ENCODE results near the gene DFFB.

DNA sequence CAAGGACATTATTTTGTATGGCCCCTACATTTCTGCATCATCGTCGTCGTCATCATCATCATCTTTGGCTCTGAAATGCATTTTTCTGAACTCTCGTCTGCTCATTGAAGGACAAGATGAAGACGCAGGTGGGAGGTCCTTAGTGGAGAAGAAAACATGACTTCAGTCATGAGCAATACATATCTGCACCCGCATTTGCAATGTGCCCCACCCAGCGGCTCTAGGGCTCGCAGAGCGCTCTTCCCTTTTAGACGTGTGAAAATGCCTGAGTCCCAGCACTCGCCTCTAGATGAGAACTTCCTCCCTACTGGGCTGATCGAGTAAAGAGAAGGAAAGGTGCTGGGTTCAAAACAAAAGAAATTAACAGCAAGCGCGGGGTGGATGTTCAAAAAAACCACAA lies 32.7 kb downstream of the DFFB start:
- TF ChIP-seq TAF1 (IDR thresholded peaks at IDR 0.05; ENCODE audit: low read depth) = no peak
- TF ChIP-seq, protein P1, sequence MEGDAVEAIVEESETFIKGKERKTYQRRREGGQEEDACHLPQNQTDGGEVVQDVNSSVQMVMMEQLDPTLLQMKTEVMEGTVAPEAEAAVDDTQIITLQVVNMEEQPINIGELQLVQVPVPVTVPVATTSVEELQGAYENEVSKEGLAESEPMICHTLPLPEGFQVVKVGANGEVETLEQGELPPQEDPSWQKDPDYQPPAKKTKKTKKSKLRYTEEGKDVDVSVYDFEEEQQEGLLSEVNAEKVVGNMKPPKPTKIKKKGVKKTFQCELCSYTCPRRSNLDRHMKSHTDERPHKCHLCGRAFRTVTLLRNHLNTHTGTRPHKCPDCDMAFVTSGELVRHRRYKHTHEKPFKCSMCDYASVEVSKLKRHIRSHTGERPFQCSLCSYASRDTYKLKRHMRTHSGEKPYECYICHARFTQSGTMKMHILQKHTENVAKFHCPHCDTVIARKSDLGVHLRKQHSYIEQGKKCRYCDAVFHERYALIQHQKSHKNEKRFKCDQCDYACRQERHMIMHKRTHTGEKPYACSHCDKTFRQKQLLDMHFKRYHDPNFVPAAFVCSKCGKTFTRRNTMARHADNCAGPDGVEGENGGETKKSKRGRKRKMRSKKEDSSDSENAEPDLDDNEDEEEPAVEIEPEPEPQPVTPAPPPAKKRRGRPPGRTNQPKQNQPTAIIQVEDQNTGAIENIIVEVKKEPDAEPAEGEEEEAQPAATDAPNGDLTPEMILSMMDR (IDR thresholded peaks at IDR 0.05; ENCODE audit: poor library complexity, severe bottlenecking) = no peak
- TF ChIP-seq POLR2AphosphoS5 (IDR thresholded peaks at IDR 0.05) = no peak
- TF ChIP-seq EP300 (conservative IDR thresholded peaks at IDR 0.05; ENCODE audit: poor library complexity, severe bottlenecking) = no peak
- no peak for TF ChIP-seq RAD21 (conservative IDR thresholded peaks at IDR 0.05)
- TF ChIP-seq EZH2 (IDR thresholded peaks at IDR 0.05; ENCODE audit: borderline replicate concordance, insufficient read depth, low read length, poor library complexity, severe bottlenecking) = no peak
- TF ChIP-seq MXI1 (conservative IDR thresholded peaks at IDR 0.05; ENCODE audit: poor library complexity, severe bottlenecking) = no peak
- TF ChIP-seq, protein P2, sequence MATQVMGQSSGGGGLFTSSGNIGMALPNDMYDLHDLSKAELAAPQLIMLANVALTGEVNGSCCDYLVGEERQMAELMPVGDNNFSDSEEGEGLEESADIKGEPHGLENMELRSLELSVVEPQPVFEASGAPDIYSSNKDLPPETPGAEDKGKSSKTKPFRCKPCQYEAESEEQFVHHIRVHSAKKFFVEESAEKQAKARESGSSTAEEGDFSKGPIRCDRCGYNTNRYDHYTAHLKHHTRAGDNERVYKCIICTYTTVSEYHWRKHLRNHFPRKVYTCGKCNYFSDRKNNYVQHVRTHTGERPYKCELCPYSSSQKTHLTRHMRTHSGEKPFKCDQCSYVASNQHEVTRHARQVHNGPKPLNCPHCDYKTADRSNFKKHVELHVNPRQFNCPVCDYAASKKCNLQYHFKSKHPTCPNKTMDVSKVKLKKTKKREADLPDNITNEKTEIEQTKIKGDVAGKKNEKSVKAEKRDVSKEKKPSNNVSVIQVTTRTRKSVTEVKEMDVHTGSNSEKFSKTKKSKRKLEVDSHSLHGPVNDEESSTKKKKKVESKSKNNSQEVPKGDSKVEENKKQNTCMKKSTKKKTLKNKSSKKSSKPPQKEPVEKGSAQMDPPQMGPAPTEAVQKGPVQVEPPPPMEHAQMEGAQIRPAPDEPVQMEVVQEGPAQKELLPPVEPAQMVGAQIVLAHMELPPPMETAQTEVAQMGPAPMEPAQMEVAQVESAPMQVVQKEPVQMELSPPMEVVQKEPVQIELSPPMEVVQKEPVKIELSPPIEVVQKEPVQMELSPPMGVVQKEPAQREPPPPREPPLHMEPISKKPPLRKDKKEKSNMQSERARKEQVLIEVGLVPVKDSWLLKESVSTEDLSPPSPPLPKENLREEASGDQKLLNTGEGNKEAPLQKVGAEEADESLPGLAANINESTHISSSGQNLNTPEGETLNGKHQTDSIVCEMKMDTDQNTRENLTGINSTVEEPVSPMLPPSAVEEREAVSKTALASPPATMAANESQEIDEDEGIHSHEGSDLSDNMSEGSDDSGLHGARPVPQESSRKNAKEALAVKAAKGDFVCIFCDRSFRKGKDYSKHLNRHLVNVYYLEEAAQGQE (IDR thresholded peaks at IDR 0.05; ENCODE audit: borderline replicate concordance) = no peak

Data from neural cell (in vitro differentiated cells).